T-helper 2 cell treated with Interferon-gamma antibody and Interleukin-4, amounts not matched to agents 100 ng/mL and 5 ng/mL, for 36 hours (primary cell): ENCODE results near the gene MAGT1. TPM values are rescaled to one million over a fixed set of nuclear protein-coding genes. Genes with fewer than 3 reads are reported as not detected.
"Not testable (repeated sequence)": the region's sequence is repeated elsewhere in the genome, so short reads cannot be mapped to it uniquely, and the experiment has no call there.

Experiments
- intact Hi-C: fragments of 100-400 bp; cut with micrococcal nuclease; formaldehyde crosslinking; loops from one replicate; pipeline ENCODE4 v1.15.1; 2023
- total RNA-seq: library from RNA; stranded (reverse); gene quantifications from 2 replicates; pipeline ENCODE4 v1.2.3, GENCODE V29; 2022

The MAGT1 gene
- total RNA-seq, result 61.1 and 64.2 TPM in 2 replicates

- intact Hi-C loops, result loop anchor here (1.0 to 10.0 kb wide), 8 partner anchors 16 to 1722 kb away; partner anchors contain the start of genes ATP7A, ATRX, CYSLTR1 and FGF16
Observed at GRCh38 chrX:77894921-77895886, at the start of gene MAGT1. Gene MAGT1, minus strand, starts transcription at chrX:77895435. Its CDS starts 25 bp downstream, at chrX:77895410.

GRCh38 chrX:77945031-77945430, 49.8 kb upstream of the MAGT1 start:
- intact Hi-C loops, result not testable (repeated sequence)

GRCh38 chrX:77938083-77938680, 42.9 kb upstream of the MAGT1 start:
- intact Hi-C loops, result no loop called here

GRCh38 chrX:77937291-77937690, 42.1 kb upstream of the MAGT1 start:
- intact Hi-C loops, result no loop called here

GRCh38 chrX:77936299-77936698, 41.1 kb upstream of the MAGT1 start:
- intact Hi-C loops, result no loop called here

- intact Hi-C loops, result no loop called here
Observed at GRCh38 chrX:77935886-77936285, 40.7 kb upstream of the MAGT1 start.

GRCh38 chrX:77930581-77930980, 35.3 kb upstream of the MAGT1 start:
- intact Hi-C loops, result no loop called here

GRCh38 chrX:77925764-77926163, 30.5 kb upstream of the MAGT1 start:
- intact Hi-C loops, result no loop called here

GRCh38 chrX:77924320-77924859, 29.2 kb upstream of the MAGT1 start:
- intact Hi-C loops, result no loop called here

- intact Hi-C loops, result no loop called here
Observed at GRCh38 chrX:77922787-77923186, 27.6 kb upstream of the MAGT1 start.

- intact Hi-C loops, result not testable (repeated sequence)
Observed at GRCh38 chrX:77919370-77919769, 24.1 kb upstream of the MAGT1 start.

- intact Hi-C loops, result no loop called here
Observed at GRCh38 chrX:77918568-77918967, 23.3 kb upstream of the MAGT1 start.

- intact Hi-C loops, result no loop called here
Observed at GRCh38 chrX:77917294-77917933, 22.2 kb upstream of the MAGT1 start.

GRCh38 chrX:77910108-77910840, 15.0 kb upstream of the MAGT1 start, which contains the start of gene ATP7A:
Gene ATP7A, plus strand, starts transcription at chrX:77910693. Its CDS starts 60,949 bp downstream, at chrX:77971642.
- intact Hi-C loops, result loop anchor here (1.0 to 2.0 kb wide), 6 partner anchors 11 to 194 kb away; partner anchors contain the start of genes ATRX, COX7B, MAGT1 and PGK1

- intact Hi-C loops, result no loop called here
Observed at GRCh38 chrX:77901506-77901905, 6.3 kb upstream of the MAGT1 start.

- intact Hi-C loops, result no loop called here
Observed at GRCh38 chrX:77900688-77901087, 5.5 kb upstream of the MAGT1 start.

GRCh38 chrX:77899081-77899828, 4.0 kb upstream of the MAGT1 start, which contains the start of gene COX7B:
Gene COX7B, plus strand, starts transcription at chrX:77899468. Its CDS starts 86 bp downstream, at chrX:77899554.
- intact Hi-C loops, result loop anchor here (1.0 to 10.0 kb wide), 7 partner anchors 11 to 1622 kb away; partner anchors contain the start of genes ATP7A, ATRX, CYSLTR1 and FGF16

- intact Hi-C loops, result loop anchor here (2.0 to 10.0 kb wide), 4 partner anchors 17 to 1721 kb away; partner anchors contain the start of genes ATP7A, FGF16 and PBDC1
Observed at GRCh38 chrX:77893713-77894112, 1.5 kb downstream of the MAGT1 start.

- intact Hi-C loops, result loop anchor here (10.0 kb wide), 2 partner anchors 448 to 1192 kb away; partner anchors contain the start of gene FGF16
Observed at GRCh38 chrX:77892887-77893286, 2.3 kb downstream of the MAGT1 start.
